VCaP (cell line): ENCODE results near the gene JADE2.

ENCODE experiments used
- H3K27ac ChIP-seq: fragments of 450-650 bp; 2 replicates; pipeline ENCODE4 v1.5.1; 2017
- CTCF ChIP-seq: fragments of 450-650 bp; conservative IDR thresholded peaks from 2 replicates; pipeline ENCODE4 v1.5.1; 2017; ENCODE audit warnings: mild to moderate bottlenecking, moderate library complexity

Gene JADE2

GRCh38 chr5:134541736-134542376 lies 16.4 kb downstream of the JADE2 start:
- H3K27ac ChIP-seq: no peak overlapping the region
- TF ChIP-seq CTCF: no peak

- no peak overlapping the region for H3K27ac ChIP-seq
- TF ChIP-seq CTCF: no peak
Observed at GRCh38 chr5:134543820-134544614, 18.5 kb downstream of the JADE2 start.

DNA sequence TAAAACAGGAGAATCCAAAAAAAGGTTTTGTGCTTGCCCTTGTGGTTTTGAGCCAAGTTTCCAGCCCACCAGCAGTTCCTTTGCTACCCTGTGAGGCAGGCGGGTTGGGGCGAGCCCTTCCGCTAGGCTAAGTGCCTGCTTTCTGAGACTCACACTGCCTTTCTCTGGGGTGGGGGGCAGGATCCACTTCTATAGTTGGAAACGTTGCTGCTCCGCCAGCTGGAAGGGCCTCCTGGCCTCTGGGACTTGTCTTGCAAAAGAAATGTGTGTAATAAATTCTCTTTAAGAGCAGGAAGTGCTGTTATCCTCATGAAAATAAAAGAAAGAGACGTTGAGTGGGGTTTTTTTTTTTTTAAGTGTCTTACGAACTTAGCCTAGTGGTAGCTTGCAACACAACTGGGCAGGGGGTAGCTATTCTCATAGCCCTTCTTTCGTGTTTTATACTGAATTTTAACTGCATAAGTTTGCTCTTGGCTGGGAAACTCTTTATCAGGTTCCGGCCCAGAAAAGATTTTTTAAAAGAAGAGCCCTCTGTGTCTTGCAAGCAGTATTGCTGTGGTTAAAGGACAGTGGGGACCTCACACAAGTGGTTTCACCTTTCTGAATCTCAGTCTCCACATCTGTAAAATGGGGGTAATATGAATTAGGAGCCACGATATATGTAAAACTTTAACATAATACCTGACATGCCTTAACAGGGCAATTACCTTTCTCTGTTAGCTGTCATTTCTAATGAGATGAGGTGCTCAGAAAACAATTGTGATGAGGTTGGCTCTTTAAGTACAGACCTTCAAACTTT lies 19.8 kb downstream of the JADE2 start:
- TF ChIP-seq CTCF: no peak
- H3K27ac ChIP-seq: no peak overlapping the region

- no peak overlapping the region for H3K27ac ChIP-seq
Observed at GRCh38 chr5:134547066-134547465, 21.6 kb downstream of the JADE2 start.

GRCh38 chr5:134547579-134547978 lies 22.1 kb downstream of the JADE2 start:
- H3K27ac ChIP-seq: no peak overlapping the region
- TF ChIP-seq CTCF: no peak

More at GRCh38 chr5:134547066-134547465, 21.6 kb downstream of the JADE2 start:
- TF ChIP-seq CTCF: no peak

DNA sequence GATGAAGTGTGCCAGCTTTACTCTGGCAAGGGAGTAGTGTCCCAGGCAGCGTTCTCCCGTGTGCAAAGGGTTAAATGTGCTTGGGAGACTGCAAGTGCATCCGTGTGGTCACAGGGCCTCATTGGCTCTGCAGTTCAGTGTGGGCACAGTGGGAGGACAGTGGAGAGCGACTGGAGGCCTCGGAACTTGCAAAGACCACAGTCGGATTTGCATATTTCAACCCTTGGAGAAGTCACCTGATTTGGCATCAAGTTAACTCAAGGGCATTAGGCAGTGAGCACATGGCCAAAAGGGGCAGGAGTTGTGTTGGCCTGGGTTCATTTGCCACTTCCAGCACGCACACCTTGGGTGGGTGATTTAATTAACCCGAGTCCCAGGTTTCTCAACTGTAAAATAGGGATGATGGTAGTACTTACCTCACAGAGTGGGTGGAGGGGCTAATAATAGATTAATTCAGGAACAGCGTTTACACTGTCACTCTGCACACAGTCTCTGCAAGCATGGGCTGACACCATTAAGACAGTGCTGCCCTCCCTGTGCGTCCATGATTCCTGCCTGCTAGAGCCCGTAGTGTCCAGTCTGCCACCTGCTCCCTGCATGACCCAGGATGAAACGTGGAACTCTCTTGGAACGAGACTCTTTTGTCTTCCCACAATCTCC lies 22.7 kb downstream of the JADE2 start:
- no peak overlapping the region for H3K27ac ChIP-seq

More for the DNA sequence above, 22.7 kb downstream of the JADE2 start:
- TF ChIP-seq CTCF: no peak
